Ovary (tissue), 9 donors: ENCODE measurements around the gene C11orf68. TPM values are rescaled to one million over a fixed set of nuclear protein-coding genes. Genes with fewer than 3 reads are reported as not detected.

Experiments
- DNase-seq, 5 donors: peaks; one replicate each; pipeline ENCODE4 v3.0.0-alpha.2; 2019 to 2020
- H3K27ac ChIP-seq, 2 donors: fragments of 200-600 bp; one replicate each; pipeline versions ENCODE4 v1.5.1 to v1.8.0; 2019 to 2022
- H3K27me3 ChIP-seq: fragments of 200-600 bp; one replicate; pipeline ENCODE4 v1.8.0; 2022
- H3K36me3 ChIP-seq: fragments of 200-600 bp; sonication (generic); one replicate; pipeline ENCODE4 v1.5.1; 2019
- H3K4me1 ChIP-seq: one replicate; pipeline ENCODE4 v1.8.1; 2013; ENCODE audit warnings: mild to moderate bottlenecking, moderate library complexity; ENCODE audit not compliant: insufficient read depth
- H3K4me3 ChIP-seq: fragments of 200-600 bp; sonication (generic); one replicate; pipeline ENCODE4 v1.5.1; 2017
- H3K9me3 ChIP-seq, 2 donors: fragments of 200-600 bp in 1 of 2; sonication (generic) in 1 of 2; one replicate each; pipeline versions ENCODE4 v1.5.1 to v1.8.1; 2013 to 2019; ENCODE audit warnings: mild to moderate bottlenecking in 1 of 2, moderate library complexity in 1 of 2
- EP300 ChIP-seq: sonication (generic); formaldehyde crosslinking; IDR thresholded peaks from one replicate; pipeline ENCODE4 v1.6.1; 2017; ENCODE audit warnings: antibody characterized with exemption
- POLR2A ChIP-seq: fragments of 450-650 bp; IDR thresholded peaks from one replicate; pipeline ENCODE4 v1.6.1; 2017; ENCODE audit warnings: antibody characterized with exemption, mild to moderate bottlenecking, moderate library complexity
- WGBS, 3 donors: extraction: QIAGEN DNeasy Blood & Tissue Kit in 1 of 3; methylation state at CpG; one replicate each; pipeline versions ENCODE4 v1.1.5 to v1.1.7; 2013 to 2017; 5-methylcytosine and 5-hydroxymethylcytosine counted together
- intact Hi-C, 4 donors: fragments of 100-400 bp; cut with DNase I; formaldehyde crosslinking; loops; one replicate each; pipeline versions ENCODE4 v1.11.0 to v1.15.1; 2022 to 2023
- polyA plus RNA-seq, 2 donors: library from polyadenylated mRNA; stranded (reverse); fragments of 200-250 nt in 1 of 2; fragments of 350-450 nt in 1 of 2; fragmentation: Illumina TruSeq in 1 of 2; extraction: RNeasy Lipid Tissue Mini Kit (QIAGEN cat#74804) in 1 of 2; gene quantifications; one replicate each; pipeline ENCODE4 v1.2.3, GENCODE V29; 2013 to 2014
- total RNA-seq, 7 donors: library from RNA; depleted of rRNA in 2 of 7; stranded (reverse); fragments of >200 nt in 2 of 7; fragmentation: NEBNext Ultra II Directional in 3 of 7; extraction: Animal tissue kit (Norgen Biotek cat#: 25700) in 3 of 7; gene quantifications; one replicate each; pipeline versions ENCODE4 v1.1.0 to v1.2.4, GENCODE V29; 2016 to 2023
- TF ChIP-seq, protein P1 (sequence below), 3 donors: fragments of 450-650 bp in 2 of 3; fragments of 200-600 bp in 1 of 3; IDR thresholded peaks; one replicate each; pipeline versions ENCODE4 v1.5.1 to v1.8.0; 2016 to 2022; ENCODE audit warnings: antibody characterized with exemption in 3 of 3, mild to moderate bottlenecking in 1 of 3
- donor health status: DM: no; HTN: no; CAD: no; lungs with moderate emphysema.
- donor health status: DM: no; HTN: no; CAD: no.
- donor health status: Bipolar disorder and iron deficiency.
- donor health status: DM: yes; HTN: yes; CAD: no.
- donor health status: DM: no; HTN: no; CAD: no.
- donor health status: DM: yes; HTN: yes; CAD: no.

The C11orf68 gene
- total and polyA plus RNA-seq, 9 donors = 13.7 to 70.5 (median 38.4) TPM

DNA sequence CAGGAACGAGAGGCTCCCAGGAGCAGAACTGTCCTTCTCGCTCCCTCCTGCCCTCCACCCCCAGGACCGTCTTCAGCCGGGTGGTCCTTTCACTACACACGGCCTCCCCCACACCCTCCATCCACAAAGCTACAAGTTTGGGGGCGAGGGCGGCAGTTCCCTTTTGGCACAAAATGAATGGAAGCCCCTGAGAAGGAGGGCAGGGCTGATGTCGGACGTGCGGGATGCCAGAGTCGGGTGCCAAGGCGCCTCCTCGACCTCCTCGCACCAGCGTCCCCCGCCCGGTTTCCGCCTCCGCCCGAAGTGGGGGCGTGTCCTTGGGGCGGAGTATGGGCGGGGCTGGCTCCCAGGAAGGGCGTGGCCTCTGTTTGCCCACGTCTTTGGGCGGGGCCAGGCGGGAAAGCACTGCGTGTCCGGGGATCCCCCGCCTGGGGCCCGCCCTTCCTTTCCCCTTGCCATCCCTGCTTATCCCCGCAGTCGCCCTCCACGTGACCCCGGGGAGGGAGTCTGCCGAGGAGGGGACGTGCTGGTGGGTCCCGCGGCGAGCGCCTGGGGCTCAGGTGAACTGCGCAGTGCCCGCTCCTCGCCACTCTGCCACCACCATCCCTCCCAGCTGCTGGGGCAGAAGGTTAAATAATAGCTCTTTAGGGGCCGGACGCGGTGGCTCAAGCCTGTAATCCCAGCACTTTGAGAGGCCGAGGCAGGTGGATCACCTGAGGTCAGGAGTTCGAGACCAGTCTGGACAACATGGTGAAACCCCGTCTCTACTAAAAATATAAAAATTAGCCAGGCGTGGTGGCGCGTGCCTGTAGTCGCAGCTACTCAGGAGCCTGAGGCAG is 45.3 kb downstream of the C11orf68 start:
- no peaks in the 10 kb centered on the region for H3K36me3 ChIP-seq
- peak overlapping the region; percentile 85 to 96 for H3K27ac ChIP-seq
- H3K4me1 ChIP-seq = peaks cover 4% of the 10 kb centered on the region
- DNase-seq = peak; percentile 94 to 99 (median 97)
- peak overlapping the region; percentile 63 for H3K4me3 ChIP-seq
- intact Hi-C loops = no loop called here
- no peaks in the 10 kb centered on the region for H3K9me3 ChIP-seq
- H3K27me3 ChIP-seq = no peaks in the 10 kb centered on the region
- 6 to 9% (median 8%) methylated on average over 46 to 54 of the region's 54 CpGs for WGBS, 3 donors
- peak; percentile 90 for TF ChIP-seq POLR2A
- TF ChIP-seq, protein P1, sequence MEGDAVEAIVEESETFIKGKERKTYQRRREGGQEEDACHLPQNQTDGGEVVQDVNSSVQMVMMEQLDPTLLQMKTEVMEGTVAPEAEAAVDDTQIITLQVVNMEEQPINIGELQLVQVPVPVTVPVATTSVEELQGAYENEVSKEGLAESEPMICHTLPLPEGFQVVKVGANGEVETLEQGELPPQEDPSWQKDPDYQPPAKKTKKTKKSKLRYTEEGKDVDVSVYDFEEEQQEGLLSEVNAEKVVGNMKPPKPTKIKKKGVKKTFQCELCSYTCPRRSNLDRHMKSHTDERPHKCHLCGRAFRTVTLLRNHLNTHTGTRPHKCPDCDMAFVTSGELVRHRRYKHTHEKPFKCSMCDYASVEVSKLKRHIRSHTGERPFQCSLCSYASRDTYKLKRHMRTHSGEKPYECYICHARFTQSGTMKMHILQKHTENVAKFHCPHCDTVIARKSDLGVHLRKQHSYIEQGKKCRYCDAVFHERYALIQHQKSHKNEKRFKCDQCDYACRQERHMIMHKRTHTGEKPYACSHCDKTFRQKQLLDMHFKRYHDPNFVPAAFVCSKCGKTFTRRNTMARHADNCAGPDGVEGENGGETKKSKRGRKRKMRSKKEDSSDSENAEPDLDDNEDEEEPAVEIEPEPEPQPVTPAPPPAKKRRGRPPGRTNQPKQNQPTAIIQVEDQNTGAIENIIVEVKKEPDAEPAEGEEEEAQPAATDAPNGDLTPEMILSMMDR (IDR thresholded peaks at IDR 0.05) = no peak
- TF ChIP-seq EP300 = peak; percentile 68

DNA sequence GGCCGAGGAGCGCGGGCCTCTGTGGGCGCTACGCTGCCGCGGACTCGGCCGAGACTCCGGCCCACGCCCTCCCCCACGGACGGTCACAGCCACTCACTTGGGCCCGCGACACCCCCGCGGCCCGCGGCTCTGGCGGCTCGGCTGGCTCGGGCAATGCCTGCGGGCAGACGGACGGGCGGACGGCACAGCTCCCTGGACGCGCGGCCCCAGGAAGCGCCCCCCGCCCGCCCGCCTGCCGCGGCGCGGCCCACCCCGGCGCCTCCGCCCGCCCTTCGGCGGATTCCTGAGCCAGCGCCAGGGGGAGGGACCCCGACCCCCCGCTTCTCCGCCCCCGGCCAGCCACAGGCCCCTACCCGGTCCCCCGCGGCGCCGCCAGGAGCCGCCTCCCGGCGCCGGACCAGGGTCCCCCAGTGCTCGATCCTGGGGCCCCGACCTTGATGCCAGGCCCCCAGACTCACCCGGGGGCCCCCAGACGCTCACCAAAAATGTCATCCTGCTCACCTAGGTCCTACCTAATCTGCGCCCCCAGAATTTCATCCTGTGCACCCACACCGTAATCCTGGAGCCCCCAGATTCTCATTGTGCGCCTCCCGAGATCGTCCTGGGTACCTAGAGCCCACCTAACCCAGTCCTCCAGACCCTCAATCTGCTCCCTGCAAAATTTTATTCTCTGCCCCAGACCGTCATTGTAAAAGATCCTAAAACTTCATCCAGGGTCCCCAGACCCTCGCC is 46.1 kb downstream of the C11orf68 start, which contains the start of gene EFEMP2:
Gene EFEMP2 (minus strand): TSS at position 215 of the 732 bp plus-strand sequence. CDS start 446 bp downstream, outside the sequence.
- Histone ChIP-seq H3K36me3 (no peaks in the 10 kb centered on the region), H3K27me3 (no peaks in the 10 kb centered on the region), H3K27ac (peak within 1 kb of the TSS; percentile 85 to 96), H3K4me1 (peaks cover 4% of the 10 kb centered on the region), H3K9me3 (no peaks in the 10 kb centered on the region), H3K4me3 (peak within 1 kb of the TSS; percentile 63)
- peak; percentile 66 to 81 (median 70) for DNase-seq
- intact Hi-C loops = no loop called here
- TF ChIP-seq POLR2A = peak; percentile 25
- TF ChIP-seq, protein P1 (IDR thresholded peaks at IDR 0.05) = no peak
- WGBS, 3 donors = 0 to 1% (median 0%) methylated on average over 11 to 69 of the region's 69 CpGs

GRCh38 chr11:65871811-65872548 is 46.9 kb downstream of the C11orf68 start:
- Histone ChIP-seq H3K27ac (peak overlapping the region; percentile 85 to 96), H3K36me3 (no peaks in the 10 kb centered on the region), H3K4me3 (peak overlapping the region; percentile 63), H3K27me3 (no peaks in the 10 kb centered on the region), H3K4me1 (peaks cover 4% of the 10 kb centered on the region), H3K9me3 (no peaks in the 10 kb centered on the region)
- WGBS, 3 donors = 3 to 6% (median 5%) methylated on average over 23 to 26 of the region's 26 CpGs
- intact Hi-C loops = no loop called here
- DNase-seq = peak in 4 of 5 donors; percentile 43 to 67 (median 57)
- TF ChIP-seq, protein P1 (IDR thresholded peaks at IDR 0.05) = no peak
- TF ChIP-seq EP300 (no peak), POLR2A (no peak)
